HG02973 (cell line): ENCODE results near the gene KRT1.
"Not testable (repeated sequence)": the region's sequence is repeated elsewhere in the genome, so short reads cannot be mapped to it uniquely, and the experiment has no call there.

Source experiments
- ATAC-seq: cut with Tn5 transposase; IDR thresholded peaks from one replicate; pipeline ENCODE4 v1.9.1; 2021; ENCODE audit warnings: moderate library complexity; ENCODE audit not compliant: unreplicated experiment

KRT1 gene

DNA sequence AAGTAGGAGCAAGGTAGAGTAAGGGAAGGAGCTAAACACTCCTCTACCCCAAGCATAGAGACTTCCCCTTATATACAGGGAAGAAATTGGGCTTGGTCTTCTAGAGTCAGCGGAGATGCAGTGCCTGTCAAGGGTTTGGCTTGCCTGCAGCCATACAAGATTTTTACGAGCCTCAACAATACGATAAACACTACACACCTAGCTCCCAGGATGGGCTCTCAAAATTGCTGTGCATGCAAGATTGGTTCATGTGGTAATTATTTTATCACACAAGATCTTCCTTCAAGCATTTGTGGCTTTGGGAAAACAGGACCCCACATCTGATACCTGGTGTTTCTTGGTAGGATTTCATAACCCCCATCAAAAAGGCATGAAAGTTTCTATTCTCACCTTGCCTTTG, at the start of gene KRT1:
Gene KRT1 (minus strand): TSS at position 45 of the 400 bp plus-strand sequence. CDS start 59 bp downstream, outside the sequence.
- no peak for ATAC-seq

DNA sequence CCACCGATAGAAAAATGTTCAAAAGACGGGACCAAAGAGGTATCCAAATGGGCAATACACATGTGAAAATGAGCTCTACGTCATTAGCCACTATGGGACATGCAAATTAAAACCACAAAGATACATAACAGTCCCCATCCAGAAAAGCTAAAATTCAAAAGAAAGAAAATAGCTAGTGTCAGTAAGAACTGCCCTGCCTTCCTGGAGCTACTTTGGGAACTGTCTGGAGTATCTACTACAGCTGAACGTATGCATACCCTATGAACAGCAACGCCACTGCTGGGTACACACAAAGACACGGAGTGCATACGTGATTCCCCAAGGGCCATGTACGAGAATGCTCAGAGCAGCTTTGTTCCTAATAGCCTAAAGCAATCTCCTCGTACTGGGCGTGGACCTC, 48.9 kb upstream of the KRT1 start:
- ATAC-seq = no peak

DNA sequence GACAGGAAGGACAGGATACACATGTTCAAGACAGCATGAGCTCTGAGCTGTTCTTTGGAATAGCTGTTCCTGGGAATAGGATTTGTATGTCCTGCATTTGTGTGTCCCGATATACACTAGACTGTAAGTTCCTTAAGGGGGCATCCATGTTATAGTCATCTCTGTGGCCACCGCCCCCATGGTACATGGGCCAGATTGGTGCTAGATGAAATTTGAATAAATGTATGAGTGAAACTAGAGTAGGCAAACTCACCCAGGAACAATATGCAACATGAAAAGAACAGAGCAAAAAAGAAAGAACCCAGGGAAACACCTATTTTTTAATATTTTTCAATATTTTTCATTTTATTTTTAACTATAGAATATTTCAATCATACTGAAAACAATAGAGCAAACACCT, 48.2 kb upstream of the KRT1 start:
- no peak for ATAC-seq

DNA sequence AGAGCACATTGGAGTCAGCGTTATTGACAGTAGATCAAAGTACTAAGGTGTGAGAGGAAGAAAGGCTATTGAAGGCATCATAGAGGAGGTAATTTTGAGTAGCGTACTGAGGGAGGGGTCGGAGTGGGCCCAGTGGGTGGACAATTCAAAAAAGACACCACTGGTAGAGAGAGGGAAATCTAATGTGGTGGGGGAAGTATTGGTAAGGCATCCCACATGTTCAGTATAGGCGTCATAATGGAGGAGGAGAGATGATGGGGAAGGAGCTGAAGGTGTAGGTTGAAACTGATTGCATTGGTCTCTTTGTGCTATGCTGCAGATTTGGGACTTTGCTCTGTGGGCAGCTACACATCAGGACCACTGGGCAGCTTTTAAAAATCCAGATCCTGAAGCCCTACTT, 46.8 kb upstream of the KRT1 start:
- no peak for ATAC-seq

DNA sequence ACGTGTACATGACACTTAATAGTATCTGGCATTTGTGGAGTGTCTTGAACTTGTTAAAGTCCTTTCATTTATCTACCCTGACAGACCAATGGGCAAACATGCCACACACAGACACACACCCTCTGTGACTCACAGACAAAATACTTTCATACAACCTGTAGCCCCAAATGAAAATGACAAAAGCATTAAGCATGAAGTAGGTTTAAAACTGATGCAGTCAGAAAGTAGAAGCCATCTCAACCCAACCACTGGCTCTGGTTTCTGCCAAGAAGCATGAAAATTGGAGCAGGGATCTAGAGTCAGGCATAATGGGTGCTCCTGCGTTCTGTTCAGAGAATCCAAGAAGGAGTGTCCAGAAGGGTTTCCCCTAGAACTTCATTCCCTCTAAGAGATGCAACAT, 46.2 kb upstream of the KRT1 start:
- no peak for ATAC-seq

DNA sequence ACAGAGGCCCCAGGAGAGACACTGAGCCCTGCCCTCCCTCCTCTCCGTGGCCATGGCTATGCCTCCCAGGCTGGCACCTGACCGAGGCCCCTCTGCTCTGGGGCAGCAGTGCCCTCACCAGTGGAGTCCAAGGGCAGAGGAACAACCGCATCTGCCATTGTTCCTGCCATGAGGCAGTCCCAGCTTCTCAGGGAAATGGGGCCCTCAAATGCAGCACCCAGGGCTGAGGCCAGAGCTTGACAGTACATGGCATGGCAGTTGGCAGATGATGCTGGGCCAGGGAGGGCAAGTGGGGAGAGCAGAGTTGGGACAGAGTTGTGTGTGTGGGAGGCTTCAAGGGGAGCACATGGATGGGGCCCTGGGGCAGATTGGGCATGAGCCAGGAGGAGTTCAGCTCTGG, 44.2 kb upstream of the KRT1 start:
- no peak for ATAC-seq

DNA sequence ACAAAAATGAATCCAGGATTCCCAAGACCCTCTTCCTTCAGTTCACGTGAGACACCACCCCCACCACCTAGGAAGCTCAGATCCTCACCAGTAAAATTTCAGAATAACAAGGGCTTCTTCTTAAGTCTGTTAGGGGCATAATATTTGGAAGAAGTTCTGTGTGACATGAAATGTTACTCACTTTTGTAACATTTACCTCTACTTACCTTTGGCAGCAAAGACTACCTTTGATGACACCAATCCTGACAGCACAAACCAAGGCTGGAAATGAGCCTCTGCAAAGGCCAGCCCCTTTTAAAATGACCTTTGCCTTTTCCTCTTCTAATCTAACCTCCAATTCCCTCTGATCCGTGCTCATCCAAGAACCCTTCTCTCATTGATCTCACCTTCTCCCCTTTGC, 42.5 kb upstream of the KRT1 start:
- ATAC-seq = no peak

DNA sequence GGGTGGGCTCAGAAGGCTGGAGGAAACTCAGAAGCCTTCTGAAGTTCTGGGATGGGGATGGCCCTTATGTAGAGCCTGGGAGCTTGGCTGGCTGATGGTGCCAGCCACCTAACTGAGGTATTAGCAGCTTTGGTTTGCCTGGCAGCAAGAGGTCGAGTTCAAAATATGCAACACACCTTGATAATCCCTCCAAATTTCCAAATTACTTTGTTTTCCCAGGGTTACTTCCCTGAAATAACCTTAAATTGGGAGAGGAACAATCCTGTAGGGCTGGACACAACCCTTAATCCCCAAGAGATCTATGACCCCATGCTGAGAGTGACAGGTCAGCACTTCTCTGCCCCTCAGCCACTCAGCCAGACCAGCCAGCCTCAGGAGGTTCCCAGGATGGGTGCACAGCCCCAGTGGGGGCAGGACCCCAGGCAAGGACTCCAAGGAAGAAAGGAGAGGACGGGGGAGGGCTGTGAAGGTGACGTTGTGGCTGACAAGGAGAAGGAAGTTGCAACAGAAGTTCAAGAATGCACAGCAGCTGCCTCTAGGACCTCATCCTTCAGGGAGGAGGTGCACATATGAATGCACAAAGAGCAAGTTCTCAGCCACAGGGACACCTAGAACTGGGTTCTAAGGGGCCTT, 41.7 kb upstream of the KRT1 start:
- no peak for ATAC-seq

DNA sequence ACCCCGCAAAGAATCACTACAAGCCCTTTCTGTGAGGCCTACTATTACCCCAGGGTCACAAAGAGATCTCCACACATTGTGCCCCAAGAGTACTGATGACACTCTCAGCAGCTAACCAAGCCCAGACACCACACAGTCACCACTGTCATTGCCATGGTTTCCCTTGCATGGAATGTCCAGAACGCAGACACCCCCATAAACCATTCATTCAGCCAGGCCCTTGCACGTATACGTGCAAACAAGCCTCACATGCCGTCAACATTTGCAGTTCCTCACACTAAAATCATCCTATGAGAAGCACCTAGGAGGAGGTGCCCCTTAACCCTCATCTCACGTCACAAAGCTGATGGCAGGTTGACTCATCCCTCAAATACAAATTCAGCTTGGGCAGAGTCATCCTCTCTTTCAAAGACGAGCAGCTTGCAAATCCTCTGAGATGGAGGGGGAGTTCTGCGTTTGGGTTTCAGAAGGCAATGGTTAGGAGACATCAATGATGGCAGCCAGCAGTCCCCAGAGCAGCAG, 40.2 kb upstream of the KRT1 start:
- ATAC-seq = no peak

DNA sequence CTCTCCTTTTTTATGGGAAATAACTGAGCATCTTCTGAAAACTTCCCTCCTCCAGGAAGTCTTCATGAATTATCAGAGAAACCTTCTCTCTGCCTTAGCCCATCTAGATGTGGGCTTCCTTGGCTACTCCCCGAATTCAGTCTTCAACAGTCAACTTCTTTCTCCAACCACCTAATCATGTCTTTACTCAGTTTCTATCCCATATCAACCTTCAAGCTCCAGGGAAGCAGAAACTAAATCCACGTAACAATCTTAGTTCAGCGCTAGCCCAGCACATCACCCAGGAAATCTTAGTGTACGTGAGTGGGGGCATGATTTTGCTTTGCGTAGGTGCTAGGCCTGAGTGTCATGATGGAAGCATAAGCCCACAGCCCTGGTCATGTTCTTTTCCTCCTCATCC, 35.9 kb upstream of the KRT1 start:
- no peak for ATAC-seq

DNA sequence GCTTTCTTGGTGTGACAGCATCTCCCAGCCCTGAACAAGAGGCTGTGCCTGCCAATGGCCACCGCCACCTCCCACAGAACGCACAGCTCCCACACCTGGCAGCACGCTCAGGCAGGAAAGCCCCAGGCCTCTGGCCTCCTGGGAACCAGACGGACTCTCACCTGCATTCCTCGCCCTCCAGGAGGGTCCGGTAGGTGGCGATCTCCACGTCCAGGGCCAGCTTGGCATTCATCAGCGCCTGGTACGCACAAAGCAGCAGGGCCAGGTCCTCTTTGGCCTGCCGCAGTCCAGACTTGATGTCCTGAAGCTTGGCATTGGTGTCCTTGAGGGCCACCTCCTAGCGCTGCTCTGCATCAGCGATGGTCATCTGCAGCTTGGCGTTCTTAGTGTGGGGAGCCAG, 35.2 kb upstream of the KRT1 start:
- no peak for ATAC-seq

DNA sequence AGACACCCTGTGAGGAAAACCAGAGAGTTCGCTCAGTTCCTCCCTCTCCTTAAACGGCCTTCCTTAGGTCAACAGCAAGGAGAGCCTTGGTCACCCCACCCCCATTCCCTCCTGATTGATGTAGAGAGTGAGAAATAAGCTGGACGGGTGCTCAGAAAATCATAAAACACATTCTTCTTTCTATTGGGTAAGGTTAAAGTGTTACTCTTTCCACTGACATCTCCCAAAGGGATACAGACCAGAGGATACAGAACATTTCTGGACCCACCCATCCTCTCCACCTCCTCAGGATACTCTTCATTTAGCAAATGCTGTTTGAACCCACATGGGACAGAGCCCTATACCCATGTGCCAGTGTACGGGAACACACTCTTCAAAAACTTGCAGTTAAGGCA, 34.7 kb upstream of the KRT1 start:
- no peak for ATAC-seq

DNA sequence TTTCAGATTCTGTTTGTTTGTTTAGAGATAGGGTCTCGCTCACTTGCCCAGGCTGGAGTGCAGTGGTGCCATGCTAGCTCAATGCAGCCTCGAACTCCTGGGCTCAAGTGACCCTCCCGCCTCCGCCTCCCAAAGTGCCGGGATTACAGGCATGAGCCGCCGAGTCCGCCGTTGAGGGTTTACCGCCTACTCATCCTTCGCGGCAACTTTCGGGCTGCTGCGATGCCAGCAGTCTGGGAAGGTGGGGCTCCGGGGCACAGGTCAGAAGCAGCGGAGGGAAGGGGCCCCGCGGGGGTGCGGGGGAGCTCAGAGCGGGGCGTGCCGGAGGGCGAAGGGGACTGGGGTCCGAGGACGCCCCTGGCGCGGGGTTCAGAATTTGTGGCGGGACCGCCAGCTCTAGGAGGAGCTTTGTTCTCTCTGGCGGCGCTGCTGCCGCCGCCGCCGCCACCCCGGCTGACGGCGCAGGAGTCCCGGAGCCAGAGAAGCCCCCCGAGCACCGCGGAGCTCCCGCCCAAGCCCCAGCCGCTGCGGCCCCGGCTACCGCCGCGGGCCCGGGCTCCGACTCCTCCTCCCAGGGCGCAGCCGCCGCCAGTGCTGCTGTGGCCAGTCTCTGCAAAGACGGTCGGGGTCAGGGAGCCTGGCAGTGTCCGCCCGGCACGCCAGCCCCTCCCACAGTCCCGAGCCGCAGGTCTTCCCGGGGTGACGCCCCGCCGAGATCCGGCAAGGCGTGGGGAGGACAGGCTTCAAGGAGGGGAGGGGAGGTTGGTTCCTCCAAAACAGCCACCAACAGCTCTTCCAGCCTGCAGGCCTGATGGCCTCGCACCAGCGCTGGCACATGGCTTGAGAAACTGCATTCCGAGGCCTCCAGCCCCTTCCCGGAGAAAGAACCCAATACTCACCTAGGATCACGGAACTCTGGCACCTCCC, 34.0 kb upstream of the KRT1 start:
- no peak for ATAC-seq

DNA sequence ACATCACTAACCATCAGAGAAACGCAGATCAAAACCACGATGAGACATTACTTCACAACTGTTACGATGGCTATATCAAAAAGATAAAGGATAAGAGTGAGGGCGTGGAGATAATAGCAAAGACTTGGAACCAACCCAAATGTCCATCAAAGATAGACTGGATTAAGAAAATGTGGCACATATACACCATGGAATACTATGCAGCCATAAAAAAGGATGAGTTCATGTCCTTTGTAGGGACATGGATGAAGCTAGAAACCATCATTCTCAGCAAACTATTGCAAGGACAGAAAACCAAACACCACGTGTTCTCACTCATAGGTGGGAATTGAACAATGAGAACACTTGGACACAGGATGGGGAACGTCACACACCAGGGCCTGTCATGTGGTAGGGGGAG, 31.9 kb upstream of the KRT1 start:
- ATAC-seq = not testable (repeated sequence)

DNA sequence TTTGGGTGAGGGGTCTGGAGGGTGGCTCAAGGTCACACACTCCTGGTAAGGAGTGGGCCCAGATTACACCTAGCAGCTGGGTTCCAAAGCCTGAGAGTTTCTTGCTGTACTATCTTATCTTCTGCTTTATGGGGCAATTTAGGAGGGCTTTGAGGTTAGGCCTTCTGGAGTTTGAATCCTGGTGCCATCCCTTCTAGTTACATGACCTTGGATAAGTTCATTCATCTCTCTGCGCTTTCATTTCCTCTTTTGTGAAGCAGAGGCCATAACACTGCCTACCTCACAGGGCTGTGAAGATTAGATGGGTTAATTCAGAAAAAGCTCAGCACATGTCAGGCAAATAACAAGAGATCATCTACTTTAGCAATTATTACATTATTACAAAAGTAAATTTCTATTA, 30.5 kb upstream of the KRT1 start:
- ATAC-seq = no peak

DNA sequence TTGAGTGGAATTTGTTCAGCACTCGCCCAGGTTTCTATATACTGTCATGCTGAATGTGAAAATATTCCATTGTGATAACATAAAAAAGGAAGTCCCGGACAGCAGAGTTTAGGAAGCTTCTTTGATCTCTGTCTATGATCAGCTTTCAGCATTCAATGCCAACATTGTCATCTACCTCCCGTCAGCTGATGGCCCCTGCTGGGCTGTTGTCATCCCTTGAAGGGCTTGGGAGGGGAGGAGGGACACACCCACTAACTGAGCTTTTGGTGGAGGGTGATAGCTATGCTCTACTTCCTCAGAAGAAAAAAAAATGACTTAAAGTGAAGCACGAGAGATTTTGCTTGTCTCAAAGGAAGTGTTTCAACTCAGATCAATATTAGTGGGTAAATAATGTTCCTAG, 27.8 kb upstream of the KRT1 start:
- ATAC-seq = no peak

DNA sequence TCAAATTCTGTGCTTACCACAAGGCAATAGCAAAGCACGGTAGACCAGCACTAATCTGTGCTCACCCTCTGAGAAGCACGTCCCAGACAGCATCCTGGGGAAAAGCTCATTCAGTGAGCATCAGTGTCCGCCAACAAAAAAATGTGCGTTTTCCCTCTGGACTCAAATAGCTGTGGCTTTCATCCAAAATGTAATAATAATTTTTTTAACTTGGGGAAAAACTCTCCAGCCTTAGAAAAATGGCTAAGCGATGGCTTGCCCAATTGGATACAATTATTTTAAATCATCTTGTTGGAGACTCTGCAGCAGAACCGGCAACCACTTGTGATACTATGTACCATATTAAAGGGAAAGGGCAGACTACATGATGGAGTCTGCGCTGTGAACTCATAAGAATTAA, 24.3 kb upstream of the KRT1 start:
- ATAC-seq = no peak

DNA sequence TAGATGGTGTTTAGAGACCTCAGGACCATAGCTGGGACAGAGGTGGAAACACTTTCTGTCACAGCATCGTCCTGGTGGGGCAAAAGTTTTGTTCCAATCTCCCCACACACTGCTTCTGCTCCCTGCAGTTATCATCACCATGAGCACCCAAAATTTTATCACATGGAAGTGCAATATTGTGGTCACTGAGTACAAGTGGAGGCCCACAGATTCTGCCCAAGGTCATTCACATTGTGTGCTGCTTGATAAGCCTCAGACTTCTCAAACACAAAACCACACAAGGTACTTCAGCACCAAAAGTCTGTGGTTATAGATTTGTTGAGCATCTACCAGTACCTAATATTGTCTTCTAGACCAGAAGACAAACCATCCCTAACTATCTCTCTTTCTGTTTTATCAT, 23.7 kb upstream of the KRT1 start:
- no peak for ATAC-seq

DNA sequence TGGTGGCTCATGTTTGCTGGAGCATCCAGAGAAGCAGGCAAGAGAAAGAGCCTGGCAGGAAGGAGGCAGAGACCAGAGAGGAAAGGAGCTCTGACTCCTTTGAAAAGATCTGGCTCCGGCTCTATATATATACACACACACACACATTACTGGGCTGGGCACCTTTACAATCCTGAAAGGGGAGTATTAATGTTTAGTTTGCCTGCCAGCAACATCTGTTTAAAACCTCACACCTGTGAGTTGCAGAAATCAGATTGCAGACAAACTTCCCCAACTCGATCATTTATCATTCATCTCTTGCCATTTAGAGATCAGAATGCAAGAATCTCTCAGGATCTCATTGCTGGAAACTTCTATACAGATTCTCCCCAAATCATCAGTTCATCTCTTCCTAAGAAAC, 23.2 kb upstream of the KRT1 start, which contains the start of gene KRT77:
Gene KRT77 (minus strand): TSS at position 101 of the 400 bp plus-strand sequence. CDS start 90 bp downstream, at position 11.
- no peak for ATAC-seq

DNA sequence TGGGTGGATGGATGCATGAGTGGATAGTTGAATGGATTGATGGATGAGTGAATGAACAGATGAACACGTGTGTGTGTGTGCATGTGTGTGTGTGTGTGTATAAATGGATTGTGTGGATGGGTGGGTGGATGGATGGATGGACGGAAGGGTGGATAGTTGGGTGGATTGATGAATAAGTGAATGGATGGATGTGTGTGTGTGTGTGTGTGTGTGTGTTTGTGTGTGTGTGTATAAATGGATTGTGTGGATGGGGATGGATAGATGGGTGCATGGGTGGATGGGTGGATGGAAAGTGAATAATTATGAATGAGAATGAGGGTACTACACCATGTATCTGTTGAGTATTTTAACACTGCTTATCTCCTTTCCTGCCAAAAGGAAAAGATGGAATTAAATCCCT, 22.1 kb upstream of the KRT1 start:
- ATAC-seq = no peak

DNA sequence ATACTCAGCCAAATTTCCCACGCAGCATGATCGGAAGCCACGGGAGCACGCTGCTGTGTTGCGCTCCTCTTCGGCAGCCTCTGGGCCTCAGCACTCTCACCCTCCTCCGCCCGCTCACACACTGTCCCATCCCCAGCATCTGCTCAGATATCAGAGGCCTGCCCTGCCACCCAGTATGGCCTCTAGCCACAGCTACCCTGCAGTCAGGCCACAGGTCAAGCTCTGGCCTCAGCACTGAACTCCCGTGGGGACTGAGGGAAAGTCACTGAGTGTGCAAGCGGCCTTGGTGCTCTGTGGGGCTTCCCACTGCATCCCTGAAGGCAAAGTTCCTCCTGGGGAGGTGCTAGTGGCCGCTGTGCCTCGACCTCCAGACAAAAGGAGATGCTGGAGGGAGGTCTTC, 21.1 kb upstream of the KRT1 start:
- ATAC-seq = no peak

DNA sequence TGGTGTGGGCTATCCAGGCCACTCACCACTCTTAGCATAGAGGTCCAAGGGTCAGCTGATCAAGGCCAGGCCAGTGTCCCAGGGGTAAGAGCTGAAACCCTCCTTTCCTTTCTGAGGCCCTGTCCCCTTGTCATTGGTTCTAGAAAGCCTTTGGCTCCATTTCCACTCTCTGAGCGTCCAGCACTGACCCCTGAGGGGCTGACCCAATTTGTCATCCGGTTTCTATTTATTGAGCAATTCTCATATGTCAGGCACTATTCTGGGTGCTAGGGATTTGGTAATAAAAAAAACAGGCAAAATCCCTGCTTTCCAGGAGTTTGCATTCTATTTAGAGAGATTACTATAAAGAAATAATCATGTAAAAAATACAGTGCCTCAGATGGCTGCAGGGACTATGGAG, 19.8 kb upstream of the KRT1 start:
- ATAC-seq = no peak
